H9 (cell line): ENCODE measurements around the gene DCAF7. TPM values are rescaled to one million over a fixed set of nuclear protein-coding genes. Genes with fewer than 3 reads are reported as not detected.

Source experiments
- DNase-seq: peaks from one replicate; pipeline ENCODE4 v3.0.0-alpha.2; 2017
- H2AFZ ChIP-seq: one replicate; pipeline ENCODE4 v1.6.1; 2013; ENCODE audit warnings: mild to moderate bottlenecking, low read length, control low read depth, moderate library complexity
- H2AK5ac ChIP-seq: 2 replicates; pipeline ENCODE4 v1.6.1; 2013; ENCODE audit warnings: low read length, control low read depth, mixed read lengths; ENCODE audit not compliant: insufficient read length
- H2BK120ac ChIP-seq: one replicate; pipeline ENCODE4 v1.6.1; 2013; ENCODE audit warnings: low read depth, mild to moderate bottlenecking, low read length, control low read depth, inconsistent platforms; ENCODE audit not compliant: poor library complexity, severe bottlenecking
- H2BK12ac ChIP-seq: 2 replicates; pipeline ENCODE4 v1.6.1; 2013; ENCODE audit warnings: low read length, control low read depth, mixed read lengths, low read depth; ENCODE audit not compliant: insufficient read length
- H2BK15ac ChIP-seq: 2 replicates; pipeline ENCODE4 v1.6.1; 2013; ENCODE audit warnings: low read depth, low read length, control low read depth
- H2BK20ac ChIP-seq: one replicate; pipeline ENCODE4 v1.6.1; 2013; ENCODE audit warnings: low read depth, mild to moderate bottlenecking, low read length, control low read depth, inconsistent platforms; ENCODE audit not compliant: poor library complexity, severe bottlenecking
- H2BK5ac ChIP-seq: 2 replicates; pipeline ENCODE4 v1.6.1; 2013; ENCODE audit warnings: low read length, control low read depth, mixed read lengths; ENCODE audit not compliant: insufficient read length
- H3K14ac ChIP-seq: 2 replicates; pipeline ENCODE4 v1.6.1; 2013; ENCODE audit warnings: low read length, control low read depth; ENCODE audit not compliant: insufficient read depth
- H3K18ac ChIP-seq: 2 replicates; pipeline ENCODE4 v1.6.1; 2013; ENCODE audit warnings: low read depth, mild to moderate bottlenecking, mixed read lengths, low read length, control low read depth; ENCODE audit not compliant: insufficient read length
- H3K23ac ChIP-seq: 2 replicates; pipeline ENCODE4 v1.6.1; 2013; ENCODE audit warnings: low read length, control low read depth, mixed read lengths, low read depth; ENCODE audit not compliant: insufficient read length
- H3K23me2 ChIP-seq: 2 replicates; pipeline ENCODE4 v1.6.1; 2013; ENCODE audit warnings: low read depth, mild to moderate bottlenecking, mixed read lengths, low read length, control low read depth; ENCODE audit not compliant: insufficient read length, poor library complexity, severe bottlenecking
- H3K27ac ChIP-seq: 2 replicates; pipeline ENCODE4 v1.5.1; 2013; ENCODE audit warnings: low read length, control low read depth, mixed read lengths, low read depth; ENCODE audit not compliant: insufficient read length
- H3K27me3 ChIP-seq: 2 replicates; pipeline ENCODE4 v1.6.1; 2013; ENCODE audit warnings: low read length, control low read depth, inconsistent platforms; ENCODE audit not compliant: insufficient read depth
- H3K4ac ChIP-seq: 2 replicates; pipeline ENCODE4 v1.6.1; 2013; ENCODE audit warnings: low read depth, mild to moderate bottlenecking, control low read depth, inconsistent platforms, low read length, moderate library complexity
- H3K4me1 ChIP-seq: 2 replicates; pipeline ENCODE4 v1.6.1; 2013; ENCODE audit warnings: low read length, control low read depth, inconsistent platforms; ENCODE audit not compliant: insufficient read depth
- H3K4me2 ChIP-seq: 2 replicates; pipeline ENCODE4 v1.6.1; 2013; ENCODE audit warnings: low read length, control low read depth, mixed read lengths; ENCODE audit not compliant: insufficient read length, insufficient read depth
- H3K56ac ChIP-seq: 2 replicates; pipeline ENCODE4 v1.6.1; 2013; ENCODE audit warnings: low read depth, mild to moderate bottlenecking, mixed read lengths, low read length, control low read depth; ENCODE audit not compliant: insufficient read length
- H3K79me1 ChIP-seq: 2 replicates; pipeline ENCODE4 v1.6.1; 2013; ENCODE audit warnings: low read depth, mild to moderate bottlenecking, moderate library complexity, low read length, control low read depth, inconsistent platforms; ENCODE audit not compliant: insufficient read depth, poor library complexity, severe bottlenecking
- H3K79me2 ChIP-seq: 2 replicates; pipeline ENCODE4 v1.6.1; 2013; ENCODE audit warnings: low read length, control low read depth, inconsistent platforms; ENCODE audit not compliant: insufficient read depth
- H3K9ac ChIP-seq: 2 replicates; pipeline ENCODE4 v1.6.1; 2013; ENCODE audit warnings: low read length, control low read depth, mixed read lengths; ENCODE audit not compliant: insufficient read length; ENCODE audit errors: extremely low read depth
- H3K9me3 ChIP-seq: one replicate; pipeline ENCODE4 v1.6.1; 2013; ENCODE audit warnings: low read depth, low read length, inconsistent platforms; ENCODE audit not compliant: control insufficient read depth
- H3T11ph ChIP-seq: one replicate; pipeline ENCODE4 v1.6.1; 2013; ENCODE audit warnings: mild to moderate bottlenecking, low read length, control low read depth, inconsistent platforms
- H4K20me1 ChIP-seq: one replicate; pipeline ENCODE4 v1.6.1; 2013; ENCODE audit not compliant: control insufficient read depth, insufficient read length, insufficient read depth
- H4K5ac ChIP-seq: 2 replicates; pipeline ENCODE4 v1.6.1; 2013; ENCODE audit warnings: low read depth, mild to moderate bottlenecking, mixed read lengths, low read length, control low read depth; ENCODE audit not compliant: insufficient read length
- H4K8ac ChIP-seq: replicated peaks from 2 replicates; pipeline ENCODE4 v1.6.1; 2013; ENCODE audit warnings: low read length, control low read depth, mixed read lengths, low read depth; ENCODE audit not compliant: insufficient read length
- H4K91ac ChIP-seq: 2 replicates; pipeline ENCODE4 v1.6.1; 2013; ENCODE audit warnings: low read depth, mild to moderate bottlenecking, moderate library complexity, mixed read lengths, low read length, control low read depth; ENCODE audit not compliant: insufficient read length
- H3K27ac Mint-ChIP-seq, 3 experiments: 2 replicates in 2 of 3; 3 replicates in 1 of 3; pipeline ENCODE4 v1.8.0; 2020 to 2021; ENCODE audit warnings: mixed read lengths in 3 of 3, mild to moderate bottlenecking in 1 of 3, moderate library complexity in 1 of 3
- H3K27me3 Mint-ChIP-seq: 2 replicates; pipeline ENCODE4 v1.8.0; 2021; ENCODE audit warnings: low read depth, mild to moderate bottlenecking, moderate library complexity, mixed read lengths
- H3K36me3 Mint-ChIP-seq, 3 experiments: 2 replicates in 2 of 3; 3 replicates in 1 of 3; pipeline ENCODE4 v1.8.0; 2020 to 2021; ENCODE audit warnings: low read depth in 3 of 3, mixed read lengths in 3 of 3; ENCODE audit not compliant: insufficient read depth in 1 of 3
- H3K4me1 Mint-ChIP-seq, 2 experiments: 2 replicates each; pipeline ENCODE4 v1.8.0; 2020; ENCODE audit warnings: mixed read lengths in 2 of 2
- H3K4me3 Mint-ChIP-seq, 2 experiments: 2 replicates in 1 of 2; 3 replicates in 1 of 2; pipeline ENCODE4 v1.8.0; 2020 to 2021; ENCODE audit warnings: mild to moderate bottlenecking in 2 of 2, mixed read lengths in 2 of 2, moderate library complexity in 1 of 2
- H3K9me3 Mint-ChIP-seq, 2 experiments: 2 replicates in 1 of 2; 3 replicates in 1 of 2; pipeline ENCODE4 v1.8.0; 2020; ENCODE audit warnings: mild to moderate bottlenecking in 2 of 2, mixed read lengths in 2 of 2, moderate library complexity in 1 of 2
- WGBS: extraction: QIAGEN DNeasy Blood & Tissue Kit; methylation state at CpG from one replicate; pipeline ENCODE4 v1.1.7; 2013; ENCODE audit warnings: missing lambda C conversion rate, low lambda C conversion rate, mixed read lengths; ENCODE audit not compliant: insufficient read length; ENCODE audit errors: extremely low coverage; 5-methylcytosine and 5-hydroxymethylcytosine counted together
- long read RNA-seq: library from polyadenylated mRNA; unstranded; transcript quantifications from one replicate; pipeline ENCODE4 v2.0.0, GENCODE V29; 2020
- total RNA-seq: library from RNA; stranded (reverse); gene quantifications from 2 replicates; pipeline ENCODE4 v1.2.1, GENCODE V29; 2021
- TF ChIP-seq, protein P1 (sequence below): fragments of 200-600 bp; sonication (generic); conservative IDR thresholded peaks from 3 replicates; pipeline ENCODE4 v1.8.0; 2021; ENCODE audit warnings: antibody characterized with exemption, mild to moderate bottlenecking

The DCAF7 gene, protein sequence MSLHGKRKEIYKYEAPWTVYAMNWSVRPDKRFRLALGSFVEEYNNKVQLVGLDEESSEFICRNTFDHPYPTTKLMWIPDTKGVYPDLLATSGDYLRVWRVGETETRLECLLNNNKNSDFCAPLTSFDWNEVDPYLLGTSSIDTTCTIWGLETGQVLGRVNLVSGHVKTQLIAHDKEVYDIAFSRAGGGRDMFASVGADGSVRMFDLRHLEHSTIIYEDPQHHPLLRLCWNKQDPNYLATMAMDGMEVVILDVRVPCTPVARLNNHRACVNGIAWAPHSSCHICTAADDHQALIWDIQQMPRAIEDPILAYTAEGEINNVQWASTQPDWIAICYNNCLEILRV
- total RNA-seq: 86.2 and 88.8 TPM in 2 replicates
- long read RNA-seq, full-length matches to known transcripts: 322 of 366 reads
- long read RNA-seq, partial matches to known transcripts: 10 of 366 reads
- long read RNA-seq, other reads (novel, unspliced or antisense): 34 of 366 reads

DNA sequence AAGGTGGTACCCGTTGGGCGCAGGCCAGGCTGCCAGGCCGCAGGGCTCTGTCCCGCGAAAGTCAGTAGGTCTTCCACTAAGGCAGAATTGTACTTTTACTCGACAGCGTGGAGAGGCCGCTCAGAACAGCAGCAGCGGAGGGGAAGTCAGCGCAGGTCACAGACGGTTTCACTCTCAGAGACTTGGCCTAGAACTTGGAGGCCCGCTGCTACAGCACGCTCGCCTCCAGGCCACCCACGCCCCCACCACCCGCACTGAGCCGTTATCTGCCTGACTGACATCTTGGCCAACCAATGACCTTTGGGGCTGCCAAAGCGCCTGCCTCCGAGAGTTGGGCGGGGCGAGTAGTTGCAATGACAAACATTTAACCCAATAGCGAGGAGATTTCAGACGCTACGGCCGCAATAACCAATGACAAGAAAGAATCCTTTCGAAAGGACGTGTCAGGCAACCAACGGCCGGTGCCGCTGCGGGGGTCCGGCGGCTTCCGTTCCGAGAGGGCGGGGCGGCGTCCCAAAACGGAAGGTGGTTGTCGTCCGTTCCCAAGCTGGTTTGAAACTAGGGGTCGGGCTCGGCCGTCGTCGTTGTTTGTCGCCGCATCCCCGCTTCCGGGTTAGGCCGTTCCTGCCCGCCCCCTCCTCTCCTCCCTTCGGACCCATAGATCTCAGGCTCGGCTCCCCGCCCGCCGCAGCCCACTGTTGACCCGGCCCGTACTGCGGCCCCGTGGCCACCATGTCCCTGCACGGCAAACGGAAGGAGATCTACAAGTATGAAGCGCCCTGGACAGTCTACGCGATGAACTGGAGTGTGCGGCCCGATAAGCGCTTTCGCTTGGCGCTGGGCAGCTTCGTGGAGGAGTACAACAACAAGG lies at the start of gene DCAF7:
DCAF7 (plus strand) TSS at position 532 of the 871 bp plus-strand sequence; CDS start at position 733, 201 bp downstream.
- Histone ChIP-seq H3K9me3 (no peaks in the 10 kb centered on the region), H3K9ac (peak within 1 kb of the TSS; percentile 68), H2BK5ac (no peak within 1 kb of the TSS), H2BK120ac (no peak within 1 kb of the TSS), H4K20me1 (no peaks in the 10 kb centered on the region), H3K23ac (no peak within 1 kb of the TSS), H3K56ac (no peak within 1 kb of the TSS), H3K18ac (peak within 1 kb of the TSS; percentile 30), H3K4me1 (no peaks in the 10 kb centered on the region), H2BK15ac (no peak within 1 kb of the TSS), H3K79me2 (peaks cover 21% of the 10 kb centered on the region), H3K23me2 (peaks cover 9% of the 10 kb centered on the region), H2AFZ (no peak within 1 kb of the TSS), H2BK20ac (no peak within 1 kb of the TSS), H2BK12ac (no peak within 1 kb of the TSS), H2AK5ac (no peak within 1 kb of the TSS), H3K4me2 (peak within 1 kb of the TSS; percentile 99), H3K14ac (peak within 1 kb of the TSS; percentile 34; the same call in 1 of the 2 replicates), H3K79me1 (no peaks in the 10 kb centered on the region), H3K4ac (no peak within 1 kb of the TSS), H3K27ac (no peak within 1 kb of the TSS), H4K5ac (no peak within 1 kb of the TSS), H3K27me3 (no peaks in the 10 kb centered on the region), H3T11ph (no peak within 1 kb of the TSS), H4K91ac (no peak within 1 kb of the TSS), H4K8ac (no peak within 1 kb of the TSS)
- H3K27me3 Mint-ChIP-seq: peaks cover 1% of the 10 kb centered on the region; the same call in 1 of the 2 replicates
- TF ChIP-seq, protein P1, sequence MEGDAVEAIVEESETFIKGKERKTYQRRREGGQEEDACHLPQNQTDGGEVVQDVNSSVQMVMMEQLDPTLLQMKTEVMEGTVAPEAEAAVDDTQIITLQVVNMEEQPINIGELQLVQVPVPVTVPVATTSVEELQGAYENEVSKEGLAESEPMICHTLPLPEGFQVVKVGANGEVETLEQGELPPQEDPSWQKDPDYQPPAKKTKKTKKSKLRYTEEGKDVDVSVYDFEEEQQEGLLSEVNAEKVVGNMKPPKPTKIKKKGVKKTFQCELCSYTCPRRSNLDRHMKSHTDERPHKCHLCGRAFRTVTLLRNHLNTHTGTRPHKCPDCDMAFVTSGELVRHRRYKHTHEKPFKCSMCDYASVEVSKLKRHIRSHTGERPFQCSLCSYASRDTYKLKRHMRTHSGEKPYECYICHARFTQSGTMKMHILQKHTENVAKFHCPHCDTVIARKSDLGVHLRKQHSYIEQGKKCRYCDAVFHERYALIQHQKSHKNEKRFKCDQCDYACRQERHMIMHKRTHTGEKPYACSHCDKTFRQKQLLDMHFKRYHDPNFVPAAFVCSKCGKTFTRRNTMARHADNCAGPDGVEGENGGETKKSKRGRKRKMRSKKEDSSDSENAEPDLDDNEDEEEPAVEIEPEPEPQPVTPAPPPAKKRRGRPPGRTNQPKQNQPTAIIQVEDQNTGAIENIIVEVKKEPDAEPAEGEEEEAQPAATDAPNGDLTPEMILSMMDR: no peak
- peak within 1 kb of the TSS; percentile 98 to 99 for H3K4me3 Mint-ChIP-seq
- no peaks in the 10 kb centered on the region for H3K9me3 Mint-ChIP-seq
- DNase-seq: peak; percentile 100
- peak within 1 kb of the TSS; percentile 98 to 100 (median 98) for H3K27ac Mint-ChIP-seq
- no CpG with 5 or more reads among the region's 72 CpGs for WGBS
- H3K36me3 Mint-ChIP-seq: peaks cover 0 to 5% (median 4%) of the 10 kb centered on the region in 3 experiments; a peak in 2 of 7 replicates
- H3K4me1 Mint-ChIP-seq: peaks cover 19 to 24% of the 10 kb centered on the region in 2 experiments
